H1 (cell line): ENCODE data around the gene XDH. TPM values are rescaled to one million over a fixed set of nuclear protein-coding genes. Genes with fewer than 3 reads are reported as not detected.

ENCODE experiments used
- BRCA1 ChIP-seq: IDR thresholded peaks from 2 replicates; pipeline ENCODE4 v1.6.1; 2012; ENCODE audit warnings: low read depth, low read length, improper control_type of control experiment
- CREB1 ChIP-seq: IDR thresholded peaks from 2 replicates; pipeline ENCODE4 v1.6.1; 2012; ENCODE audit warnings: inconsistent platforms
- JUND ChIP-seq: IDR thresholded peaks from 2 replicates; pipeline ENCODE4 v1.6.1; 2011; ENCODE audit warnings: mild to moderate bottlenecking, improper control_type of control experiment, low read length
- KDM5A ChIP-seq: fragments of 200-600 bp; IDR thresholded peaks from 2 replicates; pipeline ENCODE4 v1.7.1; 2012; ENCODE audit warnings: mild to moderate bottlenecking, low read length, inconsistent platforms, mixed read lengths
- RFX5 ChIP-seq: IDR thresholded peaks from 2 replicates; pipeline ENCODE4 v1.6.1; 2011; ENCODE audit warnings: low read depth, low read length, improper control_type of control experiment, borderline replicate concordance
- polyA plus RNA-seq, 7 experiments: library from polyadenylated mRNA; depleted of rRNA in 3 of 7; stranded (reverse) in 5 of 7; unstranded in 2 of 7; fragments of >200 nt in 5 of 7; fragments of 200-250 nt in 2 of 7; gene quantifications; 1 replicate in 5 of 7; 2 replicates in 1 of 7; 4 replicates in 1 of 7; pipeline versions ENCODE4 v1.2.1 to v1.2.3, GENCODE V29; 2011 to 2013; ENCODE audit warnings: missing spikeins in 2 of 7, mixed read lengths in 2 of 7
- total RNA-seq: library from RNA; stranded (reverse); fragmentation: NEBNext Ultra II Directional; extraction: Animal tissue kit (Norgen Biotek cat#: 25700); gene quantifications from 2 replicates; pipeline ENCODE4 v1.2.1, GENCODE V29; 2021
- TF ChIP-seq, protein P1 (sequence below), 3 experiments: IDR thresholded peaks; 1 replicate in 2 of 3; 2 replicates in 1 of 3; pipeline versions ENCODE4 v1.5.1 to v1.6.1; 2011; ENCODE audit warnings: low read length in 3 of 3, mild to moderate bottlenecking in 3 of 3, inconsistent platforms in 2 of 3, low read depth in 1 of 3, moderate library complexity in 1 of 3; ENCODE audit not compliant: insufficient read depth in 1 of 3; ENCODE audit errors: control extremely low read depth in 1 of 3

The XDH gene
- total and polyA plus RNA-seq, 2 of the 8 experiments (the other 6 are each of a cell fraction or from before 2014, with no cell fraction given), result 0.68 to 1.2 TPM

DNA sequence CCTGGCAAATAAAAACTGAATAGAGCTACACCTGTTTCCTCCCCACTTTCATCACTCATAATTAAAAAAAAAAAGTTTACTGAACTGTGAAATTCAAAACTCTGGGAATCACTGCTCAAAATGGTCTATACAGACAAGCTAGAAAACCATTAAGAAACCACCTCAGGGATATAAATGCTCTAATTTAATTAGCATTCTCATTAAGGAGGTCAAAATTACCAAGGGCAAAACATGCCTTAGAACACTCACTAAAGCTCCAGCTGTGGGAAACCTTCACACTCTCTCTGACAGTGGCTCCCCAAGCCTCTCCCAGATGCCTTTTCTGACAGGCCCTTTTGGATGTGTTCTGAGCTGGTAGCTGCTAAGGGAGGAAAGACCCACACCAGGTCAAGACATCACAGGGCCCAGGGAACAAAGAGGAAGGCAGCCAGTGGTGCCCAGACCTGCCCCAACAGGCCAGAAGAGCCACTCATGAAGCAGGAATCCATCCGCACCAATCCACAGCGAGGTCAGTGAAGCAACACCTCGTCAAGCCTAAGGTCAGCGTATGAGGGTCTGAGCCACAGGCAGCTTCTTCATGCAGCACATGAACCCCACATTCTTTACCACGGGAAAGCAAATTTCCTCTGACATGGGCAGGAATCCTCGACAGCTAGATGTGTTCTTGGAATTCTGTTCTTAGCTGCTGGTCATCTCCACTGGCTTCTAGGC is 35.6 kb downstream of the XDH start (continued):
- TF ChIP-seq, protein P1, sequence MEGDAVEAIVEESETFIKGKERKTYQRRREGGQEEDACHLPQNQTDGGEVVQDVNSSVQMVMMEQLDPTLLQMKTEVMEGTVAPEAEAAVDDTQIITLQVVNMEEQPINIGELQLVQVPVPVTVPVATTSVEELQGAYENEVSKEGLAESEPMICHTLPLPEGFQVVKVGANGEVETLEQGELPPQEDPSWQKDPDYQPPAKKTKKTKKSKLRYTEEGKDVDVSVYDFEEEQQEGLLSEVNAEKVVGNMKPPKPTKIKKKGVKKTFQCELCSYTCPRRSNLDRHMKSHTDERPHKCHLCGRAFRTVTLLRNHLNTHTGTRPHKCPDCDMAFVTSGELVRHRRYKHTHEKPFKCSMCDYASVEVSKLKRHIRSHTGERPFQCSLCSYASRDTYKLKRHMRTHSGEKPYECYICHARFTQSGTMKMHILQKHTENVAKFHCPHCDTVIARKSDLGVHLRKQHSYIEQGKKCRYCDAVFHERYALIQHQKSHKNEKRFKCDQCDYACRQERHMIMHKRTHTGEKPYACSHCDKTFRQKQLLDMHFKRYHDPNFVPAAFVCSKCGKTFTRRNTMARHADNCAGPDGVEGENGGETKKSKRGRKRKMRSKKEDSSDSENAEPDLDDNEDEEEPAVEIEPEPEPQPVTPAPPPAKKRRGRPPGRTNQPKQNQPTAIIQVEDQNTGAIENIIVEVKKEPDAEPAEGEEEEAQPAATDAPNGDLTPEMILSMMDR (IDR thresholded peaks at IDR 0.05; ENCODE audit: control extremely low read depth in 1 of 3, insufficient read depth in 1 of 3, low read depth in 1 of 3, low read length in 3 of 3), result no peak
- TF ChIP-seq JUND (no peak), BRCA1 (no peak), CREB1 (no peak), KDM5A (no peak), RFX5 (no peak)
